Right hindlimb (tissue), 1 donor: ENCODE data around the gene TPD52L1.

Experiments used
- DNase-seq: peaks from one replicate; pipeline ENCODE4 v3.0.0-alpha.2; 2018

TPD52L1 gene

DNA sequence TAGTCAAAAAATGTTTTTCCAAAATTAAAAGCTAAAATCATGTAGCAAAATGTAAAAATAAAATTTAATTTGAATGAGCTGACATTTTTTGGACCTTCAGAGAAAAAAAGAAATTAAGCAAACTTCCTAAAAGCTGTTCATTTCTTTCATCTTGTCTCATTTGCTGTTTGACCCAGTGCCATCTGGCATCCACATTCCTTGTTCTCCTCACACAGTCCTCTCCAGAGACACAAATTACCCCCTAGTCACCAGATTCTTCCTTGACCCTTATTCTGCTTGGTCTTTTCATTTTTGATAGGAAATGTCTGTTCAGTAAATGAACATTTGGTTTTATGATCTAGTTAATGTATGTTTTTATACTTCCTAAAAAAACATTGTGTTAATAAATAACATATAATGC is 93.0 kb downstream of the TPD52L1 start:
- DNase-seq: no peak

DNA sequence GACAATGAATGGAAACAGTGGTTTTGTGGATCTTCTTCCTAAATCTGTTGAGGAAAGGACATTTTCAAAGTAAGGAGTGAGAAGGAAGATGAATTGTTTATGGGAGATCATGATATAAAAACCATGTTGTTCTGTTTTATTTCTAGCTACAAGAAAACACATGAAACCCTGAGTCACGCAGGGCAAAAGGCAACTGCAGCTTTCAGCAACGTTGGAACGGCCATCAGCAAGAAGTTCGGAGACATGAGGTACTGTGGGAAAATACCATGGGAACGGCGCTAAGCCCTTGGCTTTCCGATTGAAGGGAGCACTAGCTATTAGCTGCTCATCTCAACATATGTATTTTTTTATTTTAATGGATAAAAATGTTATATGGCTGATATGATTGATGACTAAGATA is 94.6 kb downstream of the TPD52L1 start:
- DNase-seq: no peak

DNA sequence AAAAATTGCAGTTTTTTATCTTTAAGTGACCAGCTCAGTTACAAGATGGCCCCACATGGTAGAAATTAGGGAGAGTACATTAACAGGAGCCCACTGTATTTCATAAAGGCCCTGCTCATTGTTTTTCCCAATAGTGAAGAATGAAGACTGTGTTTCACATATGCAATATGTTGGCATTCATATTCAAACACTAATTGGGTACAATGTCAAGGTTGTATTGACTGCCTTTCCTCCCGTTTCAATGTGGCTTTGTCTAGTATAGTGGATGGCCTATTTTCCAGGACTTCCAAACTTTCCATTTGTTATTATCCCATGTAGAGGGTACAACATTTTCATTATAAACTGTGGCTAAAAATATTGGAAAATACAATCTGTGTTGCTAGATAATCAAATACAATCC is 96.9 kb downstream of the TPD52L1 start:
- DNase-seq: no peak

DNA sequence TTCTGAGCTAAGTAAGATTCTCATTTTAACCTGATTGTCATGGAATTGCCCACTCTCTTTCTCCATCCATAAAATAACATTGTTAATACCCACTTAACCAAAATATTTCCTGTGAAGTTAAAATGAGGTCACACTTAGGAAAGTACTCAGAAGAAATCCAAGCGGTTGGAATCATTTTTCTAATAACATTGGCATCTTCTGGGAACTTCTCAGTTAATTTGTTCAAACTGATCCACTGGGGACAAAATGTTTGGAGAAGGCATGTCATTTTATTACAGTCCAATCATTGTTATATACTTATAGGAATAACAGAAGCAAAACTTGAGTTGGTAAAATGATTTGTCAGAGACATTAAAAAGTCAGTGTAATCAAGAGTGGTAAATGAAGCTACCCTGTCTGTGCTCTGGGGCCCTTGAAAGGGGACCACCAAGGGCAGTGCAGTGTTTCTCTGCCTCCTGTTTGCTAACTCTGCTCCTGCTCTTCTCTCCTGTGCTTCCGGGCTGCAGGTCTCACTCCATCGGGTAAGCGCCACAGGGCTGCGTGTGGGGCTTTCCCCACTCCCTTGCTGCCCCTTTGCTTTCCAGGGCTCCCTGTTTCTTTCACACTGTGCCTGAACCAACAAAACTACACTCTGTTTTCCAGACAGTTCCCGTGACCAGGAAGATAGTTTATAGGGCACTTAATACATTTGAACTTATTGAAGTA is 98.1 kb downstream of the TPD52L1 start:
- DNase-seq: peak; percentile 28

DNA sequence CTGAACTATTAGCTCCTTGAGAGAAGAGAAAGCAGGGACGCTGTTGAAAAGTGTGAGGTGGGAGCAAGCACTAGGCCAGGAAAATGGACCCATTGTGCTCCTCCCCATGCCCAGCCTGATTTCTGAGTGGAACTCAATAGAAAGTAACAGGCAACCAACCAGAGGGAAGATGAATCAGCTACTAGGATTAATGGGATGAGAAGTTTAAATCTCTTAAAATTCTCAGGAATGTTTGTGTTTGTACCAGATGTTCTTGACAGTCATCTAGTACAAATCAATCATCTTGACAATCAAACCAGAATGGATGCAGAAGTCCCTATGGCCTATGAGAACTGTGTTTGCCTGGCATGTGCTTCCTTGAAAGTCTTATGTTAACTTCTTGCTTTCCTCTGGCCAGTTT is 99.3 kb downstream of the TPD52L1 start:
- no peak for DNase-seq

DNA sequence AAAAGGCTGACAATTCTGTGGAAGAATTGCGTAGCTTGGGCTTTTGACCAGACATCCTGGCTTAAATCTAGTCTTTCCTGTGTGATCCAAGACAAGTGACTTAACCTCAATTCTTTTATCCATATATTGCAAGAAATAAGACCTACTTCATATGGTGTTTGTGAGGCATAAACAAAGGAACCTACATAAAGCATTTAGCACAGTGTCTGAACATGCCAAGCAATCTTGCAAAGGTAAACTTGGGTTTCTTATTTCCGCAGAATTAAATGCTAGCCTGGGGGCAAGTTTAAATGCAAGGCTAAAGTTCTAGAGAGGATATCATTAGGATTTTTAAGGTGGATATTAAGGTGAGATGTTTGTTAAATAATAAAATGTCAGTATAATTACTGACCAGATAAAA is 100.3 kb downstream of the TPD52L1 start:
- DNase-seq: no peak

DNA sequence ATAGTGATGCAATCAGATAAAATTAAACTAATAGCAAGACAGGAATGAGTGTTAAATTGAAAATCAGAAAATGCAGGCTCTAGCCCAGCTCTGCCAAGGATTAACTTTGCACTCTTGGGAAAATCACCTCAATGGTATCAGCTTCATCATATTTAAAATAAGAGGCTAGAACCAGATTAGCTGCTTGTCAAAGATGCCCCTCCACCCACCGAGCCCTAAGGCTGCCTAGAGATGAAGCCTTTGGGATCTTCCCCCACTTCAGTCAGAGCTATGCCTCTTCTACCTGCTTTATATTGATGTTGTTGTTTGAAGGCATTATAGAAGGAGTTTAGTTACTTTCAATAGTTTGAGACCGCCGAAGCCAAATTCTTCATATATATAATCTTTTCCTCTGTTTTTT is 100.7 kb downstream of the TPD52L1 start:
- no peak for DNase-seq

DNA sequence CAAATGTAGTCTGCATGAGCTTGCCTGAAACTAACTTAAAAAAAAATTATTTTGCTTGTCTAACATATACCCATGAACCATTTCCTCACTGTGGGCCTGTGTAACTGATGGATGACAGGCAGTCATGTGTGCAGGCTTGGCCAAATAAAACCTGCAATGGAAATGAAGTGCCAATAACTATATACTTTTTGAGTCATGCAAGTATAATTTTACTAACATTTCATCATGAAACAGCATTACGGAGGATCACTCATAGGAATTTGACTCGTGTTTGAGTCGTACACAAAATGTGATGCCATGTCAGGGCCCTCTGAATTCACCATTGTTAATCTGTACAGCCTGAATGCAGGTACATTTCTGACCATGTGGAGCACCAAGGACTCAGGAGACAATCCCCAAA is 101.6 kb downstream of the TPD52L1 start:
- DNase-seq: no peak

DNA sequence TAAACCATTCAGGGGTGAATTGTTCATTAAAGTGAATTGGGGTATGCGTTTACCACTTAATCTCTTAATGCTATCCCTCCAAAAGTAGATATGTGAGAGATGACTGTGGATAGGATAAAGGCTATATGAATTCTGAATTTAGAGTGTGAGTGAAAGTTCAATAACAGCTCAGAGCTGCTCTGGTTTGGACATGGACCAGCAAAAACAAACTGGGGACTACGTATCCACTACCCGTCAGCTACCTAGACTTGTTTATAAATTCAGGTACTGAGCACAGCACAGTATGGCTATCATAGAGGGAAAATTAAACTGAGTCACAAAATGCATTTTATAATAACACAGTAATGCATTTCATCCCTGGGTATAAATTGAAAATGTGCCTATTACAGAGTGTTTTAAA is 103.8 kb downstream of the TPD52L1 start:
- no peak for DNase-seq

DNA sequence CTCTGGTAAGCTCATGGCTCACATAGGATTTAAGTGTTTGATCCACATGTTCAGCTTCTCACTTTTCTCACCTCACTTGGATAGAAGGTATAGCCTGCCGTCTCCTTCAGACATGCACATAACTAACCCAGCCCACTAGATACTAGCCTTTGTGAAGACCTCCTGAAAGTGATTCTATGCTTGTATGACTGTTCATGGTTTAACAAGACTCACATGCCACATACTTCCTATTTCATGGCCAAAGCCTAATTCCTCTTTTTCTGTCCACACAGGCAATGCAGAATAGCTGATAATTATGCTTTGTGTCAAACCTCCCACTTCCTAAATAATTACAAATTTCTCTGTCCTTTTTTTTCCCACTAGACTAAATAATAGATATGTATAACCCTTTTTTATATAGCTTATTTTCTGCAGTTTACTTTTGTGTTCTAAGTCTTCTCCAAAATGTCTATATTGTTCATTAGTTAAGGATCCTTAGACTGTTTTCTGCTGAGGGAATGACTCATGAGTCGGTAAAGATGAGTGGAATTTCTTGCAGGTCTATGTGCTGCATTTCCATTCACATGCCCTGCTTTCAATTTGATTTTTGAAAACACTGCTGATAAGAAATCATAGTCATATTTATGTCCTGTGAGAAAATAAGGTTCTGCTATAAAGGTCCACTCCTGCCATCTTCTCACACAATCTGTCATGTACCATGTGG is 105.2 kb downstream of the TPD52L1 start:
- DNase-seq: no peak

DNA sequence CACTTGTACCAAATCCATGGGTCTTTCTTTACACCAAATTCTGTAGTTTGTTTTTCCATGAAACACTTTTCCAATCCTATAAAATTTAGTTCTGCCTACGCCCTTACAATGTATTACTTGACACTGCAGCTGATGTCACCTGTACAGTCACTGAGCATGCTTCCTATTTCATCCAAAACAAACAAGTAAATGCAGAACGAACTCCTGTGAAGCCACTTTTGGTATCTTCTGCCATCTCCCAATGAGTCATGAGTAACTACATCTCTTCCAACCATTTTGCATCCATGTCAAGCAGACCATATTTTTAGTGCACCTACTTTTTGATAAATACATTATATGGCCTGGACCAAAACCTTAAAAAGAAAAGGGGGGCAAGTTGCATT is 105.8 kb downstream of the TPD52L1 start:
- no peak for DNase-seq

DNA sequence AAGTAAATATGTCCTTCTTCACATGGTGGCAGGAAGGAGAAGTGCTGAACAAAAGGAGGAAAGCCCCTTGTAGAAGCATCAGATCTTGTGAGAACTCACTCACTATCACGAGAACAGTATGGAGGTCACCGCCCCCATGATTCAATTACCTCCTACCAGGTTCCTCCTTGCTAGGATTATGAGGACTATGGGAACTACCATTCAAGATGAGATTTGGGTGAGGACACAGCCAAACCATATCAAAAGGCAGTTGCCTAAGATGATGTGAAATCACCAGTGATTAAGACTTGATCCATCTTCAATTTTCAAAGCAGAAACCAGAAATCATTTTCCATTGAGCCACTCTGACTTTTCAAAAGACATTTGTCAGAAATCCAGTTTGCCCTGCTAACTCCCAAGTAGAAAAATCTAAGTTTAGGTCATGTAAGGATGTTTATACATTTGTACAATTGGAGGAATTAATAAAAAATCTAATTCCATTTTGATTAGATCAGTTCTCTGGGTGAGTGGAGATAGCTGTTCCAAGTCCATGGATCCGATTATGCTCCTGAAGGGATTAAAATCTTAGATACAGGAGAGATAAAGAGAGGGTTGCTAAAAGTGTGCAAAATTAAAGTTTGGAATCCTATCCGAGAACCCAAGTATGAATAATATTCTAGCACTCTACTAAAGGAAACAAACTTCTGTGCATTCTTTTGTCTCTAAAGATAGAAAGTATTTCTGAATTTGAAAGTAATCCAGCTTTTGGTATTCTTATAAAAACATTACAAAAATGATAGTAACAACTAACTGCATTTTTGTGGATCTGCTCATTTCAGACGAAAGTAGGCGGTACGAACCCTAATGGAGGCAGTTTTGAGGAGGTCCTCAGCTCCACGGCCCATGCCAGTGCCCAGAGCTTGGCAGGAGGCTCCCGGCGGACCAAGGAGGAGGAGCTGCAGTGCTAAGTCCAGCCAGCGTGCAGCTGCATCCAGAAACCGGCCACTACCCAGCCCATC is 108.7 kb downstream of the TPD52L1 start:
- DNase-seq: no peak

DNA sequence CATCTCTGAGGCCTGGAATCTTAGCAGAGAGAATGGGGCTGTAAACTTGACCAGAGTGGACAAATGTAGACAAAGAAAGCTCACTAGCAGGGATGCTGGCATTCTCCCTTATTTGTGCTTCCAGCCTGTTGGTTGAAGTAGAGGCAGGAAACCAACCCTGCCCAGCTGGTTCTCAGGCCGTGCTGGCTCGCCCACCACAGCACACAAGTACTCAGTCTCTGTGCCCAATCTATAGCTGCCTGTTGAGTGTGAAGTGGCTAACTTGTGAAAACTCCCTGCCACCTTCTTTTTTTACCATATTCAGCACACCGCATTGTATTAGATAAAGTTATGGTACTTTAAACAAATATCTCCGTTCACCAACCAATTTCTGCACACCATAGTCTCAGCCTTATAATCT is 110.9 kb downstream of the TPD52L1 start:
- DNase-seq: no peak

DNA sequence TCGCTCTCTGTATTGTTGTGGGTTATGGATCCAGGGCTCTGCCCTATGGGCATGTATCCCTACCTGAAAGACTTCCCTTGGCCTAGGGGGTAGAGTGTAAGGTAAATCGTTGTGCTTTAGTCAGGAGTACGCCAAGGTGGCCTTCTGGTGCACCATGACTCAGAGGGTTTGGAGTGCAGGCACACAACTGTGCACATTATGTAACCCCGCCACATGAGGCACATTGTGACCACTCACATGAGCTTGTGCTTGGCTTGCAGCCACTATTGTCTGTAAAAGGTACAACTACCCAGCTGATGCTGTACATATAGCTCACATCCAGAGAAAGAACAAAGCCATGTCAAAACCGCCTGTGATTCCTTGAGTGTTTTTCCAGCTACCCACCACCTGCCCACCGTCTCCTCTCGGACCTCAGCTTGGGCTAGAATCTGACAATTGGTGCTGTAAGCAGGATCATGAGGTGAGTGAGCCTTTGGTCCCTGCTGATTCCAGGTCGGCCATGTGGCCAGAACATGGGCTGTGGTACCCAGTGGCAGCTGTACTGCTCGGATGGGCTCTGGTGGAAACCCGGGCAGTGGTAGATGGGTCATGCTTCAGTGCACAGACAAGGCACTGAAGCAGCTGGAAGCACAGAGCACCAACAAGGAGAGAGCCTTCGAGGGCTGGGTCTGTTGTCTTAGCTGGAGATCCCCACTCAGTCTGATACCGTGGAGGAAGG is 114.4 kb downstream of the TPD52L1 start:
- DNase-seq: no peak

DNA sequence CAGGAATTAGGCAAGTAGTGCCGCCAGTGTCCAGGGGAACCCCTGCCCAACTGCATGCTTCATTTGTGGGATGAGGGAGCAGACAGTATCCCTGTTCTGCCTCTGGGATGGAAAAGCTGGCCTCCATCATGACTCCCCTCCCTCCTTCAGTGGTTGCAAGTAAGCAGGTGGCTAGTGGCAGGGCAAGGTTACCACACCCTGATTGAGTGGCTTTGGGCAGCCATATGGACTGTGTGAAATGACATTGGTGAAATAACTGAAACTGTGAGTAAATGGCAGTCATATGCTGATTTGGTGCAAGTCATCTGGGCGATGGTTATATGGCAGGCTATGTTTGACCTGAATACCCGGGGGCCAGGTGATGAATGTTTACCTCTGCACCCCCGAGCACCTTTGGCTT is 115.2 kb downstream of the TPD52L1 start:
- DNase-seq: no peak

DNA sequence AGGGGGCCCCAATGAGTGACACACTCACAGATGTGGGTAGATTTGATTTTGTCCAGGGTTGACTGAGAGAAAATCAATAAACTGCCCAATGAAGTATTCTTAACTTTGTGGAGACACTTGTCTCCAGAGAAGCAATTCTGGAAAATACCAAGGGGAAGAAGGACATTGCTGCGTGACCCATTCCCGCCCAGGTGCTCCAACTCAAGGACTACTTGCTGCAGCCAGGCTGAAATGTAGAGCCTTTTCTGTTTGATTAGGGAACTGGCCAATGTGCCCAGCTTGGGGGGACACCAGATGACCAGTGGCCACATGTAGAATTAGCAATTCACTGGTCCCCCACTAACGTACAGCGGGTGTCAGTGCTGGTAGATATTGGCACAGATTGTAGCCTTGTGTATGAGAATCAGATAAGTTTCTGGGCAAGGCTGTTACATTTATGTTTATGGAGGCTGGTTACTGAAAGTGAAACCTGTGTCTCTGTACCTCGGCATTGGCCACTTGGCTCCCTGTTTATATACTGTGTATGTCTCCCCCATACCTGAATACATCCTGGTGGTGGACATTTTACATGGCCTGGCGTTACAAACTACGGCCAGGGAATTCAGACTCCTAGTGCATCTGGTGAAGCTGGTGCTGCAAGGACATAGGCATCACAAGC is 115.9 kb downstream of the TPD52L1 start:
- DNase-seq: no peak

DNA sequence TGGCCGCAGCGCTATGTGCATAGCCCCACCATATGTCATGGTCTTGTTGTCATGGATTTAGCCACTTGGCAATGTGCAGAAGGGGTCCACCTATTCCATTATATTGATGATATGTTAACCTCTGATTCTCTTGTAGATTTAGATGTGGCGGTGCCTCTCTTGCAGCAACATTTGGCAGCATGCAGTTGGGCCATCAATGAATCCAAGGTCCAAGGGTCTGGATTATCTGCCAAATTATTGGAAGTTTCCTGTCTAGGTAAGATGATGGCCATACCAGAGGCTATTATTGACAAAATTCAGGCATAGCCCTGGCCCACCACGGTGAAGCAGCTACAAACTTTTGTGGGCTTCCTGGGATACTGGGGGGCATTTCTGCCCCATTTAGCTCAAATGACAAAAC is 116.8 kb downstream of the TPD52L1 start:
- no peak for DNase-seq

DNA sequence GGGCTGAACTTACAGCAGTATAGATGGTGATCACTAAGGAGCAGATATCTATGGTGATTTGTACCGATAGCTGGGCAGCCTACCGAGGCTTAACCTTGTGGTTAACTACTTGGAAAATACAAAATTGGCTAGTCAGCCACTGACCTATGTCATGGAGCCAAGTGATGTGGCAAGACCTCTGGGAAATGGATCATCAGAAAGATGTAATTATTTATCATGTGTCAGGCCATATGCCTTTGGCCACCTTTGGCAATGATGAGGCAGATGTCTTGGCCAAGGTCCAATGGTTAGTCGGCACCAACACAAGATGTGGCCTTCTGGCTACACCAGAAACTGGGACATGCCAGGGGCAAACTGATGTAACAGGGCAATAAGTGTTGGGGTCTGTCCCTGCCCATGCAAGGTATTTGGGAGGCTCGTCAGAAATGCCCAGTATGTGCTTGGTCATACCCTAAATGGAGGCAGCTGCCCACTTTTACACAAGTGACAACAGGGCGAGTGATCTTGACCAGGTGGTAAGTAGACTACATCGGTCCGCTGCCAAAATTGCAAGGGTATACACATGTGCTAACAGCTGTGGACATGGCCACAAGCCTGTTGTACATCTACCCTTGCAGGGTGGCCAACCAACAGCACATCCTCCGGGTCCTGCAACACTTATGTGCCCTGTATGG is 118.0 kb downstream of the TPD52L1 start:
- DNase-seq: no peak

DNA sequence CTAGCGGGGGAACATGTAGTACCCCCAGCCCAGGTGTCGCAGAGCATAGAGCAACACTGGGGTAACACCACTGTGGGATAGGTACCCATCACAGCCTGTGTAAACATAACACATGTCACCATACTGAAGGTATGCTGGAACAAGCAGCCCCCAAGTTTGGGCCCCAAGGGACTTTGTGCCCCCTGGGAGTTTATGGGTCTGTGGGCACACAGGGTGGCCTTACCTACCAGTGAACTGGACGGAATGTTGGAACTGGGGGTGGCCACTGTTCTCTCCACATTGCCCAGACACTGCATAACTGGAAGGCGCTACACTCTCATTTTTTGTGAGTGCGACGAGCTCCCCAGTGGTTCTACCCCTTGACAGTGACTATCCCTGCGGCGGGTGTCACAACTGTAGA is 119.7 kb downstream of the TPD52L1 start:
- no peak for DNase-seq

DNA sequence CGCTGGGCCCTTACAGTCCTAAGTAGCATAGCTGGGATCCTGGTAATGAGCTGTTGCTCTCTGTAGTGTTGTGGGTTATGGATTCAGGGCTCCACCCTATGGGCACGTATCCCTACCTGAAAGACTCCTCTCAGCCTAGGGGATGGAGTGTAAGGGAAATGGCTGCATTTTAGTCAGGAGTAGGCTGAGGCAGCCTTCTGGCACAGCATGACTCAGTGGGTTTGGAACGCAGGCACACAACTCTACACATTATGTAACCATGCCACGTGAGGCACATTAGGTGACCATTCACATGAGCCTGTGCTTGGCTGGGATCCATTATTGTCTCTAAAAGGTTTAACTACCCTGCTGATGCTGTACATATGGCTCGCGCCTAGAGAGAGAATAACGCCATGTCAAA is 120.4 kb downstream of the TPD52L1 start:
- DNase-seq: no peak

DNA sequence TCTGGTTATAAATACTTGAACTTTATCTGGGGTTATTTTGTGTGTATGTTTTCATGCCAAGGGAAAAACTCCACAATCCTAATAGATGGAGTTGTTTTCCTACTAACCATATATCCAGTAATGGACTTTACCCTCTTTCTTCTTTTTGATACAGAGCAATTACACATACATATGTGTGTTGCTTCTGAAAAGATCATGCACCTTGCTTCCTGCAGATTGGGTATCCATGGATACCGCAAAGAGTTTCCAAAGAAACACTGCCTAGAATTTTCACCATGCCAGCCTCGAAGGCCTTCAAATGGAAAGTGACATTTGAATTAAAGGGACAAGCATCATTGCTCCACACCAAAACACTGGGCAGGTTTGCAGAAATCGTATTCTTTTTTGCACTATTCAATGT is 121.4 kb downstream of the TPD52L1 start:
- DNase-seq: no peak

DNA sequence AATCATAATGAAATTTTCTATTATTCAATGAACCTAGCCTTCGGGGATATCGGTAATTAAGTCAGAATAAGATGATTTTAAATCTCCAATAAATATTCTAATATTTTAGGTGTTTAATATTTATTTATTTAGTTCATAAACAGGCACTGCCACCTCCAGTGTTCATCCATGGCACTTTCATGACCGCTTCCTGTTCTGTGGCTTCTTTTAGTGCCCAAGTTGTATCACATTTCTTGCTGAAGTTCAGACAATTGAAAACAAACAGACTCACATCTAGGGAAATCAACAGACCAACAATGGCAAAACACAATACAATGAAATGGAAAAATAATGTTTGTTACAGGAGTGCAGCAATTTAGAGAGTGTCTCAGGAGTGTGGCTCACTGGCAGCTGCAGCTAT is 122.2 kb downstream of the TPD52L1 start:
- DNase-seq: no peak
